AG09319 (cell line): Measurements from ENCODE around the gene AKAP12.
"Not testable (repeated sequence)": the region's sequence is repeated elsewhere in the genome, so short reads cannot be mapped to it uniquely, and the experiment has no call there.

ENCODE experiments used
- DNase-seq: peaks from one replicate; pipeline ENCODE4 v3.0.0-alpha.2; 2010; ENCODE audit warnings: low read depth; ENCODE audit errors: extremely low read depth
- CTCF ChIP-seq: IDR thresholded peaks from 2 replicates; pipeline ENCODE4 v1.5.1; 2011; ENCODE audit warnings: low read depth, mild to moderate bottlenecking, inconsistent platforms, low read length, moderate library complexity

AKAP12 gene

DNA sequence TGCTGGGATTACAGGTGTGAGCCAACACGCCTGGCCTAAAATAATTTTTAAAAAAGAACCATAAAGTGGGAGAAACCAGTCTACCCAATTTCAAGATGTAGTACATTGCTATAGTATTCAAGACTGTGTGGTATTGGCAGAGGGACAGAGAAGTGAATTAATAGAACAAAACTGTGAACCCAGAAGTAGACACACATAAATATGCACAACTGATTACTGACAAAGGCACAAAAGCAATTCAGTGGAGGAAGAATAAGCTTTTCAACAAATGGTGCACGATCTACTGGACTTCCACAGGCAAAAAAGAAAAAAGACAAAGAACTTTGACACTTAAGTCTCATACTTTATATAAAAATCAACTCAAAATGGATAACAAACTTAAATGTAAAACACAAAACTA lies 136.1 kb downstream of the AKAP12 start:
- DNase-seq: no peak

DNA sequence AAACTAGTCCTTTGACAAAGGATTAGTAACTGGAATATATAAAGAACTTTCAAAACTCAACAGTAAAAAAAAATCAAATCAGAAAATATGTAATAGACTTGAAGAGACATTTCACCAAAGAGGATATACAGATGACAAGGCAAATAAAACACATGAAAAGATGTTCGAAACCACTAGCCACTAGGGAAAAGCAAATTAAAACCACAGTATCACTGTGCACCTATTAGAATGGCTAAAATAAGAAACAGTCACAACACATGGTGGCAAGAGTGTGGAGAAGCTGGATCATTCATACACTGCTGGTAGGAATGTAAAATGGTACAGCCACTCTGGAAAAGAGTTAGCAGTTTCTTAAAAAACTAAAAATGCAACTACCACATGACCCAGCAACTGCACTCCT lies 136.7 kb downstream of the AKAP12 start:
- no peak for TF ChIP-seq CTCF
- DNase-seq: no peak

More for the DNA sequence above, 136.1 kb downstream of the AKAP12 start:
- TF ChIP-seq CTCF: no peak

GRCh38 chr6:151377095-151377494 lies 137.3 kb downstream of the AKAP12 start:
- no peak for TF ChIP-seq CTCF
- no peak for DNase-seq

DNA sequence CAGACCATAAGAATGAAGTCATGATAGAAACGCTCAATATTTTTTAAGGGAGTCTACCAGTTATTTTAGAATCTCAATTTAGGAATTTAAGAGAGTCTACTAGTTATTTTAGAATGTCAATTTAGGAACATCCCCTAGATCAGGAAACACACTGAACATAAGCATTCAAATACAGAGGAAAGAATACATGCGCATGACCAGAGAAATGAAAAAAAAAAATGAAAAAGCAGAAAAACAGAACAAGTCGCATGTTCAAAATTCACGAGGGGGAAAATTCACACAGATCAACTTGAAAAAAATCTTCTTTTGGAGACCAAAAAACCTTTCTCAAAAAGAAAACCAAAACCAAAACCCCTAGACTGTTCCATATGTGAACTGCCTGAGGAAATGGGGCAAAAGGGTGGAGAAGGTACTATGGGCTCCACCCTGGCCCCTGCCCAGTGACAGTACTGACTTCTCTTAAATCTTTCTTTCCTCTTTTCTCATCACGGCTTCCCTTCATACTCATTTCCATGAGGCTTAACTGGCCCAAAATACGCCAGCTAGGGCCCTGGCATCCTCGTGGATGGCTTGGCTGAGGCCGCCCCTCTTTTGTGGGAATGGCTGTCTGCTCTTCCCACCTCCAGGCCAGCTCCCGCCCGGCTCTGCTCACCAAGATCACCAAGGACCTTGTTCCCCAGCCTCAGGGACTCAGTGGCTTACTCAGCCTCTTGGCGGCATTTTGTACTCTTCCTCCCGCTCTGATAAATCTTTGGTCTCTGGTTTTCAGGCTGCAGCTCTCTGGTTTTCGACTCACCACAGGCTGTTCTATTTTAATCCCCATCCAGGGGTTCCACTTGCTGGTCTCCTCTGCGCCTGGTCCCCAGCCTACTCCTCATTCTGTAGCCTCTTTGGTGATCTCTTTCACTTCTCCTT lies 140.4 kb downstream of the AKAP12 start:
- DNase-seq: no peak
- no peak for TF ChIP-seq CTCF

DNA sequence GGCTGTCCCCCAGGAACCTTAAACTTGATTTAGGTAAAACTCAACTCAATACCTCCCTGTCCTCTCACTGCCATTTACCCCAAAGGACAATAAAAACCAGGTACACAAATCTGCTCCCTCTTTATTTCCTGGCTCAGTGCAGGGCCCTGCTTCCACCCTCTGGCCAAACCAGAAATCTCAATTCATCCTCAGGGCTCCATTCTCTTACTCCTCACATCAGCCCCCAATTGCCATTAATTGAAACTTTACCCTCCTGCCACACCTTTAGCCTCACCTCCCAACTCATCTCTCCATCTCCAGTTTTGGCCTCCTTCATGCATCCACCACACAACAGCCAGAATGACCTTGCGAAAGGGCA lies 141.1 kb downstream of the AKAP12 start:
- no peak for DNase-seq
- TF ChIP-seq CTCF: no peak

DNA sequence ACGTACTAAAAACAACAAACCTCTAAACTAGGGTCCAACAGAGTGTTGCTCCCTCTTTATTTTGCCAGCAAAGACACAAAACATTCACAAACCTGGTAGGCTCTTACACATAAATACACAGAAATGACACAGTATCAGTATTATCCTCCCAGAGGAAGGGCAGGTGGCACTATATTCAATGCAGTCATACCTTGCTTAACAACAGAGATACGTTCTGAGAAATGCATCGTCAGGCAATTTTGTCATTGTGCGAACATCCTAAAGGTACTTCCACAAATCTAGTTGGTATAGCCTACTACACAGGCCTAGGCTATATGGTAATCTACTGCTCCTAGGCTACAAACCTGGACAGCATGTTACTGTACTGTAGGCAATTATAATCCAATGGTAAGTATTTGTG lies 142.0 kb downstream of the AKAP12 start:
- DNase-seq: no peak
- no peak for TF ChIP-seq CTCF

- DNase-seq: not testable (repeated sequence)
Measured at GRCh38 chr6:151382631-151383030, 142.9 kb downstream of the AKAP12 start.

- no peak for TF ChIP-seq CTCF
- DNase-seq: no peak
Measured at GRCh38 chr6:151384151-151384550, 144.4 kb downstream of the AKAP12 start.
